Measurements from ENCODE around the gene TMOD4.

GRCh38 chr1:151158751-151159251 is 17.0 kb downstream of the TMOD4 start:
- TF ChIP-seq, protein P1, sequence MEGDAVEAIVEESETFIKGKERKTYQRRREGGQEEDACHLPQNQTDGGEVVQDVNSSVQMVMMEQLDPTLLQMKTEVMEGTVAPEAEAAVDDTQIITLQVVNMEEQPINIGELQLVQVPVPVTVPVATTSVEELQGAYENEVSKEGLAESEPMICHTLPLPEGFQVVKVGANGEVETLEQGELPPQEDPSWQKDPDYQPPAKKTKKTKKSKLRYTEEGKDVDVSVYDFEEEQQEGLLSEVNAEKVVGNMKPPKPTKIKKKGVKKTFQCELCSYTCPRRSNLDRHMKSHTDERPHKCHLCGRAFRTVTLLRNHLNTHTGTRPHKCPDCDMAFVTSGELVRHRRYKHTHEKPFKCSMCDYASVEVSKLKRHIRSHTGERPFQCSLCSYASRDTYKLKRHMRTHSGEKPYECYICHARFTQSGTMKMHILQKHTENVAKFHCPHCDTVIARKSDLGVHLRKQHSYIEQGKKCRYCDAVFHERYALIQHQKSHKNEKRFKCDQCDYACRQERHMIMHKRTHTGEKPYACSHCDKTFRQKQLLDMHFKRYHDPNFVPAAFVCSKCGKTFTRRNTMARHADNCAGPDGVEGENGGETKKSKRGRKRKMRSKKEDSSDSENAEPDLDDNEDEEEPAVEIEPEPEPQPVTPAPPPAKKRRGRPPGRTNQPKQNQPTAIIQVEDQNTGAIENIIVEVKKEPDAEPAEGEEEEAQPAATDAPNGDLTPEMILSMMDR (IDR thresholded peaks at IDR 0.05; ENCODE audit: insufficient read depth, low read length, poor library complexity, severe bottlenecking) = no peak
- no peak for TF ChIP-seq EZH2phosphoT487 (conservative IDR thresholded peaks at IDR 0.05; ENCODE audit: low read length)
